Fibroblast of villous mesenchyme (primary cell): Measurements from ENCODE around the gene HRH1. TPM values are rescaled to one million over a fixed set of nuclear protein-coding genes. Genes with fewer than 3 reads are reported as not detected.
"Not testable (repeated sequence)": the region's sequence is repeated elsewhere in the genome, so short reads cannot be mapped to it uniquely, and the experiment has no call there.

Experiments
- DNase-seq: peaks from one replicate; pipeline ENCODE4 v3.0.0-alpha.2; 2010; ENCODE audit warnings: low read depth
- H3K4me3 ChIP-seq: 2 replicates; pipeline ENCODE4 v1.5.1; 2011; ENCODE audit warnings: low read depth, mild to moderate bottlenecking, low read length
- CTCF ChIP-seq: IDR thresholded peaks from 2 replicates; pipeline ENCODE4 v1.5.1; 2012; ENCODE audit warnings: low read depth, mild to moderate bottlenecking, low read length; ENCODE audit not compliant: insufficient read depth
- total RNA-seq: library from RNA; depleted of rRNA; stranded (reverse); fragments of >200 nt; gene quantifications from 2 replicates; pipeline ENCODE4 v1.2.3, GENCODE V29; 2012

Gene HRH1
- total RNA-seq, 1 donor, result 26.8 TPM

- no peak for DNase-seq
- H3K4me3 ChIP-seq, result no peak overlapping the region
- TF ChIP-seq CTCF, result no peak
Observed at GRCh38 chr3:11203961-11204360, 49.7 kb downstream of the HRH1 start.

GRCh38 chr3:11204697-11205348 is 50.5 kb downstream of the HRH1 start:
- H3K4me3 ChIP-seq, result no peak overlapping the region
- DNase-seq, result no peak
- TF ChIP-seq CTCF, result no peak

- peak; percentile 81 for DNase-seq
- H3K4me3 ChIP-seq, result not testable (repeated sequence)
- peak; percentile 44 for TF ChIP-seq CTCF
Observed at GRCh38 chr3:11205881-11206280, 51.6 kb downstream of the HRH1 start.

- H3K4me3 ChIP-seq, result no peak overlapping the region
- no peak for TF ChIP-seq CTCF
- DNase-seq, result no peak
Observed at GRCh38 chr3:11206316-11206715, 52.0 kb downstream of the HRH1 start.

- no peak for TF ChIP-seq CTCF
- H3K4me3 ChIP-seq, result no peak overlapping the region
- DNase-seq, result no peak
Observed at GRCh38 chr3:11206953-11207352, 52.7 kb downstream of the HRH1 start.

- peak; percentile 36 for TF ChIP-seq CTCF
- DNase-seq, result peak; percentile 57
- no peak overlapping the region for H3K4me3 ChIP-seq
Observed at GRCh38 chr3:11211531-11212298, 57.4 kb downstream of the HRH1 start.
